IMR-90 (cell line): ENCODE results near the gene CFAP91. TPM values are rescaled to one million over a fixed set of nuclear protein-coding genes. Genes with fewer than 3 reads are reported as not detected.

Experiments used
- ATAC-seq: fragments of 200-7000 bp; cut with Tn5 transposase; 2 replicates; pipeline ENCODE4 v1.9.1; 2020; ENCODE audit warnings: low read depth, mild to moderate bottlenecking, moderate library complexity
- BruUV-seq: library from RNA; stranded (reverse); fragments of 400-500 nt; replicated peaks from 2 replicates; lab custom pipeline; 2021; lab: Mats Ljungman, UMichigan
- CTCF ChIA-PET: fragments of 300-600 bp; formaldehyde crosslinking; extraction: SDS; loops from one replicate; lab custom pipeline; 2021; ENCODE audit warnings: antibody characterized with exemption; lab: Yijun Ruan, JAX
- POLR2A ChIA-PET: fragments of 300-600 bp; sonication (Branson Sonifier 250); formaldehyde crosslinking; loops from one replicate; lab custom pipeline; 2022; ENCODE audit warnings: antibody characterized with exemption; ENCODE audit not compliant: unreplicated experiment; lab: Charles Lee
- DNase-seq: peaks from one replicate; pipeline ENCODE4 v3.0.0; 2013
- H2AFZ ChIP-seq: replicated peaks from 2 replicates; pipeline ENCODE3; 2013; ENCODE audit warnings: low read length, mild to moderate bottlenecking; ENCODE audit not compliant: poor library complexity
- H2AK5ac ChIP-seq: 2 replicates; pipeline ENCODE4 v1.6.1; 2013; ENCODE audit warnings: low read depth, low read length, inconsistent platforms
- H2AK9ac ChIP-seq: replicated peaks from 2 replicates; pipeline ENCODE3; 2013; ENCODE audit warnings: mild to moderate bottlenecking, low read depth, low read length, moderate library complexity; ENCODE audit not compliant: poor library complexity
- H2BK120ac ChIP-seq: 2 replicates; pipeline ENCODE4 v1.6.1; 2013; ENCODE audit warnings: low read depth, low read length, inconsistent platforms
- H2BK15ac ChIP-seq: 3 replicates; pipeline ENCODE4 v1.6.1; 2013; ENCODE audit warnings: low read depth, low read length, inconsistent platforms
- H2BK20ac ChIP-seq: 2 replicates; pipeline ENCODE4 v1.6.1; 2013; ENCODE audit warnings: low read depth, mild to moderate bottlenecking, inconsistent platforms, low read length, moderate library complexity
- H2BK5ac ChIP-seq: 2 replicates; pipeline ENCODE4 v1.6.1; 2013; ENCODE audit warnings: mild to moderate bottlenecking, low read depth, low read length, inconsistent platforms; ENCODE audit not compliant: poor library complexity, severe bottlenecking
- H3K14ac ChIP-seq: replicated peaks from 2 replicates; pipeline ENCODE4 v1.6.1; 2013; ENCODE audit warnings: low read depth, low read length, inconsistent platforms
- H3K18ac ChIP-seq: 2 replicates; pipeline ENCODE4 v1.6.1; 2013; ENCODE audit warnings: low read depth, low read length, control low read depth
- H3K23ac ChIP-seq: 2 replicates; pipeline ENCODE4 v1.6.1; 2013; ENCODE audit warnings: low read depth, low read length, inconsistent platforms
- H3K27ac ChIP-seq: 2 replicates; pipeline ENCODE4 v1.5.1; 2013; ENCODE audit warnings: mild to moderate bottlenecking, control low read depth, low read length; ENCODE audit not compliant: insufficient read depth
- H3K27me3 ChIP-seq: 2 replicates; pipeline ENCODE4 v1.6.1; 2013; ENCODE audit warnings: low read length; ENCODE audit not compliant: control insufficient read depth, insufficient read depth
- H3K36me3 ChIP-seq: 2 replicates; pipeline ENCODE4 v1.6.1; 2013; ENCODE audit warnings: low read length, mixed read lengths; ENCODE audit not compliant: control insufficient read depth, insufficient read depth
- H3K4ac ChIP-seq: 2 replicates; pipeline ENCODE4 v1.6.1; 2013; ENCODE audit warnings: low read depth, low read length, inconsistent platforms
- H3K4me1 ChIP-seq: 2 replicates; pipeline ENCODE4 v1.6.1; 2013; ENCODE audit warnings: low read length, mixed read lengths; ENCODE audit not compliant: control insufficient read depth, insufficient read depth
- H3K4me2 ChIP-seq: 2 replicates; pipeline ENCODE4 v1.6.1; 2013; ENCODE audit warnings: low read depth, mild to moderate bottlenecking, control low read depth, low read length, moderate library complexity
- H3K4me3 ChIP-seq: 2 replicates; pipeline ENCODE4 v1.5.1; 2013; ENCODE audit warnings: low read depth, mild to moderate bottlenecking, control low read depth, low read length, moderate library complexity; ENCODE audit not compliant: insufficient read depth
- H3K56ac ChIP-seq: 2 replicates; pipeline ENCODE4 v1.6.1; 2013; ENCODE audit warnings: low read length, inconsistent platforms; ENCODE audit not compliant: insufficient read depth; ENCODE audit errors: extremely low read depth
- H3K79me1 ChIP-seq, 2 experiments: 2 replicates each; pipeline ENCODE4 v1.6.1; 2013; ENCODE audit warnings: low read length in 2 of 2, inconsistent platforms in 1 of 2, low read depth in 1 of 2
- H3K9ac ChIP-seq: 2 replicates; pipeline ENCODE4 v1.6.1; 2013; ENCODE audit warnings: low read depth, low read length, control low read depth
- H3K9me1 ChIP-seq: 2 replicates; pipeline ENCODE4 v1.6.1; 2013; ENCODE audit warnings: low read length, inconsistent platforms; ENCODE audit not compliant: insufficient read depth
- H3K9me3 ChIP-seq: 2 replicates; pipeline ENCODE4 v1.6.1; 2013; ENCODE audit warnings: low read length; ENCODE audit not compliant: control insufficient read depth, insufficient read depth
- H4K20me1 ChIP-seq: 2 replicates; pipeline ENCODE4 v1.6.1; 2013; ENCODE audit warnings: low read length, inconsistent platforms; ENCODE audit not compliant: insufficient read depth
- H4K5ac ChIP-seq: 2 replicates; pipeline ENCODE4 v1.6.1; 2013; ENCODE audit warnings: mild to moderate bottlenecking, low read depth, low read length, control low read depth
- H4K8ac ChIP-seq, 2 experiments: 2 replicates each; pipeline ENCODE4 v1.6.1; 2013; ENCODE audit warnings: low read depth in 2 of 2, low read length in 2 of 2, control low read depth in 1 of 2, inconsistent platforms in 1 of 2
- H4K91ac ChIP-seq: 2 replicates; pipeline ENCODE4 v1.6.1; 2013; ENCODE audit warnings: low read depth, low read length, inconsistent platforms; ENCODE audit not compliant: insufficient read depth
- CEBPB ChIP-seq: IDR thresholded peaks from 2 replicates; pipeline ENCODE4 v1.6.1; 2012; ENCODE audit warnings: low read depth, low read length, improper control_type of control experiment
- CHD1 ChIP-seq: IDR thresholded peaks from 2 replicates; pipeline ENCODE4 v1.6.1; 2012; ENCODE audit warnings: low read depth, low read length, improper control_type of control experiment
- CTCF ChIP-seq: conservative IDR thresholded peaks from 2 replicates; pipeline ENCODE4 v1.5.1; 2012; ENCODE audit warnings: mild to moderate bottlenecking, low read depth, low read length, improper control_type of control experiment
- FOS ChIP-seq: fragments of 150-350 bp; IDR thresholded peaks from 2 replicates; pipeline ENCODE4 v1.6.1; 2016; ENCODE audit warnings: low read depth, low read length
- MAFK ChIP-seq: IDR thresholded peaks from 2 replicates; pipeline ENCODE4 v1.6.1; 2012; ENCODE audit warnings: low read depth, low read length, improper control_type of control experiment
- MAZ ChIP-seq: IDR thresholded peaks from 2 replicates; pipeline ENCODE4 v1.6.1; 2012; ENCODE audit warnings: low read depth, mild to moderate bottlenecking, low read length, improper control_type of control experiment, moderate library complexity, borderline replicate concordance
- NFE2L2 ChIP-seq: fragments of 150-350 bp; IDR thresholded peaks from 2 replicates; pipeline ENCODE4 v1.6.1; 2016; ENCODE audit warnings: low read depth, mild to moderate bottlenecking, low read length
- RAD21 ChIP-seq: IDR thresholded peaks from 2 replicates; pipeline ENCODE4 v1.6.1; 2012; ENCODE audit warnings: low read length, improper control_type of control experiment
- RCOR1 ChIP-seq: IDR thresholded peaks from 2 replicates; pipeline ENCODE4 v1.6.1; 2012; ENCODE audit warnings: mild to moderate bottlenecking, low read length, improper control_type of control experiment; ENCODE audit not compliant: insufficient replicate concordance
- RFX5 ChIP-seq: IDR thresholded peaks from 2 replicates; pipeline ENCODE4 v1.8.0; 2012; ENCODE audit warnings: low read depth, mild to moderate bottlenecking, low read length, moderate library complexity
- SMC3 ChIP-seq: fragments of 150-350 bp; IDR thresholded peaks from 2 replicates; pipeline ENCODE4 v1.6.1; 2016; ENCODE audit warnings: low read depth, mild to moderate bottlenecking, antibody characterized with exemption, low read length, moderate library complexity
- USF2 ChIP-seq: fragments of 150-350 bp; IDR thresholded peaks from 2 replicates; pipeline ENCODE4 v1.6.1; 2017; ENCODE audit warnings: mild to moderate bottlenecking, antibody characterized with exemption, low read length, low read depth
- WGBS, 2 experiments: methylation state at CpG; one replicate each; pipeline versions ENCODE4 v1.1.5 to v1.1.7; 2013; ENCODE audit warnings: missing lambda C conversion rate in 2 of 2; ENCODE audit not compliant: insufficient read length in 1 of 2; ENCODE audit errors: extremely low coverage in 2 of 2; 5-methylcytosine and 5-hydroxymethylcytosine counted together
- dilution Hi-C: fragments of 300-500 bp; cut with HindIII; formaldehyde crosslinking; loops from one replicate; pipeline ENCODE4 v1.14.3; 2018; ENCODE audit warnings: low sequenced_read_pairs; ENCODE audit not compliant: unreplicated experiment
- in situ Hi-C: fragments of 300-500 bp; cut with MboI; formaldehyde crosslinking; loops from 3 replicates; pipeline ENCODE4 v1.14.3; 2019; ENCODE audit warnings: low sequenced_read_pairs, inconsistent platforms, mixed read lengths
- intact Hi-C: fragments of 100-400 bp; cut with micrococcal nuclease; formaldehyde crosslinking; loops from 2 replicates; pipeline ENCODE4 v1.10.0; 2022
- polyA plus RNA-seq, 3 experiments: library from polyadenylated mRNA; depleted of rRNA; stranded (reverse); fragments of >200 nt; gene quantifications; 2 replicates each; pipeline ENCODE4 v1.2.3, GENCODE V29; 2012; ENCODE audit warnings: low replicate concordance in 1 of 3
- total RNA-seq: library from RNA; depleted of rRNA; stranded (reverse); fragments of >200 nt; gene quantifications from 2 replicates; pipeline ENCODE4 v1.2.3, GENCODE V29; 2012
- TF ChIP-seq, protein P1 (sequence below): fragments of 150-350 bp; IDR thresholded peaks from 2 replicates; pipeline ENCODE4 v1.6.1; 2016; ENCODE audit warnings: low read depth, mild to moderate bottlenecking, low read length, moderate library complexity, borderline replicate concordance

The CFAP91 gene
- total and polyA plus RNA-seq, 2 of the 4 experiments (the other 2 are of a cell fraction), result not detected

DNA sequence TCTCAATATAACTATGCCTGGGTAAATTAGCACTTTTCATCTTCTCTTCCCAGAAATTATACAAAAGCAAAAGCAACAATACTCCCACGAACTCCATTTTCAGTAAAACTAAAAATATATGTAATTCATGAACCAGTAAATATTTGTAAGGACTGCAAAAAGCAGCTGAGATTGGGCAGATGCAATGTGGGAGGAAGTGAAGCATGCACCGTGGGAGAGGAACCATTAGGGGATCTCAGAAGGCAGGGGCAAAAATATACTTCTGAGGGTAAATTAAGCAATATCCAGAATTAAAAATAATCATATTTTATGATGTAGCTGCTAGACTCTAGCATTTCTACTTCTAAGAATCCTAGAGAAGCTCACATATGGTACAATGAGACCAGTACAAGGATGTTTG lies 20.2 kb downstream of the CFAP91 start:
- no peak for ATAC-seq

More for the DNA sequence above, 20.2 kb downstream of the CFAP91 start:
- Histone ChIP-seq H4K8ac (no peak overlapping the region), H3K4me3 (no peak overlapping the region), H2AK5ac (no peak overlapping the region), H3K36me3 (no peaks in the 10 kb centered on the region), H4K91ac (no peak overlapping the region), H2BK5ac (no peak overlapping the region), H3K9ac (no peak overlapping the region), H3K9me1 (no peaks in the 10 kb centered on the region), H3K27ac (no peak overlapping the region), H3K4me2 (no peak overlapping the region), H3K4me1 (no peaks in the 10 kb centered on the region), H4K20me1 (no peaks in the 10 kb centered on the region), H2AK9ac (no peak overlapping the region), H2AFZ (no peak overlapping the region), H3K23ac (no peak overlapping the region), H3K4ac (no peak overlapping the region), H2BK120ac (no peak overlapping the region), H3K9me3 (no peaks in the 10 kb centered on the region), H2BK20ac (no peak overlapping the region), H4K5ac (no peak overlapping the region), H3K27me3 (peaks cover 5% of the 10 kb centered on the region), H3K56ac (no peak overlapping the region), H3K14ac (no peak overlapping the region), H2BK15ac (no peak overlapping the region), H3K18ac (no peak overlapping the region), H3K79me1 (no peaks in the 10 kb centered on the region)
- dilution Hi-C loops, result no loop called here
- in situ Hi-C loops, result no loop called here
- no peak for TF ChIP-seq RFX5
- TF ChIP-seq, protein P1, sequence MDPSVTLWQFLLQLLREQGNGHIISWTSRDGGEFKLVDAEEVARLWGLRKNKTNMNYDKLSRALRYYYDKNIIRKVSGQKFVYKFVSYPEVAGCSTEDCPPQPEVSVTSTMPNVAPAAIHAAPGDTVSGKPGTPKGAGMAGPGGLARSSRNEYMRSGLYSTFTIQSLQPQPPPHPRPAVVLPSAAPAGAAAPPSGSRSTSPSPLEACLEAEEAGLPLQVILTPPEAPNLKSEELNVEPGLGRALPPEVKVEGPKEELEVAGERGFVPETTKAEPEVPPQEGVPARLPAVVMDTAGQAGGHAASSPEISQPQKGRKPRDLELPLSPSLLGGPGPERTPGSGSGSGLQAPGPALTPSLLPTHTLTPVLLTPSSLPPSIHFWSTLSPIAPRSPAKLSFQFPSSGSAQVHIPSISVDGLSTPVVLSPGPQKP, result no peak
- no peak for TF ChIP-seq CEBPB
- no peak for TF ChIP-seq NFE2L2
- no peak for TF ChIP-seq CHD1
- no peak for TF ChIP-seq USF2
- TF ChIP-seq SMC3, result no peak
- no peak for TF ChIP-seq RAD21
- TF ChIP-seq MAFK, result no peak
- TF ChIP-seq FOS, result no peak
- TF ChIP-seq RCOR1, result no peak
- no peak for TF ChIP-seq CTCF
- TF ChIP-seq MAZ, result no peak
- WGBS, 2 experiments, result no CpG with 5 or more reads among the region's 2 CpGs
- no peak for DNase-seq
- intact Hi-C loops, result no loop called here
- ChIA-PET CTCF (interaction anchor here (0.5 kb wide), 1 partner anchor 713 kb away, joined by 3 read pairs; no protein-coding TSS in a partner anchor), POLR2A (no interaction called here)
- BruUV-seq, result no TSS peak
